Brain microvascular endothelial cell (primary cell): ENCODE results near the gene PAK6.

Experiments
- DNase-seq: peaks from one replicate; pipeline ENCODE4 v3.0.0-alpha.2; 2020
- H3K27ac ChIP-seq: fragments of 250-450 bp; sonication (Bioruptor Pico); 2 replicates; pipeline ENCODE4 v1.5.1; 2020; ENCODE audit warnings: mild to moderate bottlenecking, moderate library complexity
- H3K27me3 ChIP-seq: fragments of 250-450 bp; sonication (Bioruptor Pico); replicated peaks from 2 replicates; pipeline ENCODE4 v1.5.1; 2020; ENCODE audit warnings: mild to moderate bottlenecking
- H3K36me3 ChIP-seq: fragments of 250-450 bp; sonication (Bioruptor Pico); replicated peaks from 2 replicates; pipeline ENCODE4 v1.5.1; 2020; ENCODE audit warnings: mild to moderate bottlenecking
- H3K4me3 ChIP-seq: 2 replicates; pipeline ENCODE4 v1.5.1; 2011; ENCODE audit warnings: low read depth, mild to moderate bottlenecking, control low read depth, low read length, moderate library complexity
- in situ Hi-C: cut with HindIII; loops from 2 replicates; pipeline ENCODE4 v1.10.0; 2017; ENCODE audit warnings: low sequenced_read_pairs, low pct_ligation_motif_present
- TF ChIP-seq, protein P1 (sequence below): IDR thresholded peaks from 2 replicates; pipeline ENCODE4 v1.5.1; 2011; ENCODE audit warnings: low read depth, mild to moderate bottlenecking, moderate library complexity, low read length, control low read depth, inconsistent platforms; ENCODE audit errors: missing control alignments

PAK6 gene

DNA sequence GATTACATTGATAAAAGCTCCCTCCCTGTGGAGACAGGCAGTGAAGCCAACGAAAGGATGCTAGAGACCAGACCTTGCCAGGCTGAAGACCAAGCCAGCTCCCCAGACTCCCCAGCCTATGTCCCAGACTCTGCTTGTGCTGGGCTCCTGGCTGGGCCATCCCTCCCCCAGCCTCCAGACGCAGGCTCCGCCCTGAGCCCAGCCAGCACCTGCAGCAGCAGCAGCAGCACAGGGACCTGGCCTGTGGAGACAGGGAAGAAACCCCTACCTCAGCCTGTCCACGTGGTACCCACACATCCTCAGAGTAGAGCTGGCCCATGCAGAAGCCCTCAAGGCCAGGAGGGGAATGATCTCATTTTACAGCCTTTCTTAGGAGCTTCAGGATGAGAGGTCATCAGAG is 30.7 kb downstream of the PAK6 start:
- Histone ChIP-seq H3K27me3 (no peaks in the 10 kb centered on the region), H3K36me3 (no peaks in the 10 kb centered on the region), H3K4me3 (no peak overlapping the region), H3K27ac (no peak overlapping the region)
- TF ChIP-seq, protein P1, sequence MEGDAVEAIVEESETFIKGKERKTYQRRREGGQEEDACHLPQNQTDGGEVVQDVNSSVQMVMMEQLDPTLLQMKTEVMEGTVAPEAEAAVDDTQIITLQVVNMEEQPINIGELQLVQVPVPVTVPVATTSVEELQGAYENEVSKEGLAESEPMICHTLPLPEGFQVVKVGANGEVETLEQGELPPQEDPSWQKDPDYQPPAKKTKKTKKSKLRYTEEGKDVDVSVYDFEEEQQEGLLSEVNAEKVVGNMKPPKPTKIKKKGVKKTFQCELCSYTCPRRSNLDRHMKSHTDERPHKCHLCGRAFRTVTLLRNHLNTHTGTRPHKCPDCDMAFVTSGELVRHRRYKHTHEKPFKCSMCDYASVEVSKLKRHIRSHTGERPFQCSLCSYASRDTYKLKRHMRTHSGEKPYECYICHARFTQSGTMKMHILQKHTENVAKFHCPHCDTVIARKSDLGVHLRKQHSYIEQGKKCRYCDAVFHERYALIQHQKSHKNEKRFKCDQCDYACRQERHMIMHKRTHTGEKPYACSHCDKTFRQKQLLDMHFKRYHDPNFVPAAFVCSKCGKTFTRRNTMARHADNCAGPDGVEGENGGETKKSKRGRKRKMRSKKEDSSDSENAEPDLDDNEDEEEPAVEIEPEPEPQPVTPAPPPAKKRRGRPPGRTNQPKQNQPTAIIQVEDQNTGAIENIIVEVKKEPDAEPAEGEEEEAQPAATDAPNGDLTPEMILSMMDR, result no peak
- no peak for DNase-seq
- in situ Hi-C loops, result loop anchor here (5.0 kb wide), 1 partner anchor 42 kb away; no protein-coding TSS in a partner anchor

DNA sequence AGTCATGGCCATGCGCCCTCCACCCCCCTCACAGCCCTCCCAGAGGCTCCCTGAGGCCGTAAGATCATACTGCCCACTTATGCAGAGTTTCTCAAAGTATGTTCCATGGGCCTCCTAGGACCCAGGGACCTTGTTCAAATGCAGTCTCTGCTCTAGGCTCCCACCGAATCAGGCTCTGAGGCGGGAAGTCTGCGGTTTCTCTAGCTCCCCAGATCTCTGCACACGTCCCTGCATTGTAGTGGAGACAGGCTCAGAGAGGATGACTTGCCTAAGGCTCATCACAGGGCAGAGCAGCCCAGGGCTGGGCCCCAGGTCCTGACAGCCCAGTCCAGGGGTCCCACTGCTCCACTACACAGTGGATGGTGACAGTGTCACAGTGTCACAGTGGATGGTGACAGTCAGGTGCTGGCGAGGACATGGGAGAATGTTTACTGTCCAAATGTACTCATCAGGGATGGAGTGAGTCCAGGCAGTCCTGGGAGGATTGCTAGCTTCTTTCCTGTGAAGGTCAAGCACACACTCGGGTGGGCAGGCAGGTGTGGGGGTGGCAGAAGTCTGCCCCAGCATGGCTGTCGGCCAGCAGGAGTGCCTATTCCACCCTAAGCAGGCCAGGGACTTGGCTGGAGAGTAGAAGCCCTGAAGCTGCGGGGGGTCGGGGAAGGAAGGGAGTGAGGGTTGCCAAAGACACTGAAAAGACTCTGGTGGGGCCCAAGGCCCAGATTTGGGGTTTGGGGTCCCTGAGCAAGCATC is 31.6 kb downstream of the PAK6 start:
- TF ChIP-seq, protein P1, result no peak
- in situ Hi-C loops, result loop anchor here (5.0 kb wide), 1 partner anchor 43 kb away; no protein-coding TSS in a partner anchor
- Histone ChIP-seq H3K27ac (no peak overlapping the region), H3K27me3 (no peaks in the 10 kb centered on the region), H3K4me3 (no peak overlapping the region), H3K36me3 (no peaks in the 10 kb centered on the region)
- DNase-seq, result no peak

DNA sequence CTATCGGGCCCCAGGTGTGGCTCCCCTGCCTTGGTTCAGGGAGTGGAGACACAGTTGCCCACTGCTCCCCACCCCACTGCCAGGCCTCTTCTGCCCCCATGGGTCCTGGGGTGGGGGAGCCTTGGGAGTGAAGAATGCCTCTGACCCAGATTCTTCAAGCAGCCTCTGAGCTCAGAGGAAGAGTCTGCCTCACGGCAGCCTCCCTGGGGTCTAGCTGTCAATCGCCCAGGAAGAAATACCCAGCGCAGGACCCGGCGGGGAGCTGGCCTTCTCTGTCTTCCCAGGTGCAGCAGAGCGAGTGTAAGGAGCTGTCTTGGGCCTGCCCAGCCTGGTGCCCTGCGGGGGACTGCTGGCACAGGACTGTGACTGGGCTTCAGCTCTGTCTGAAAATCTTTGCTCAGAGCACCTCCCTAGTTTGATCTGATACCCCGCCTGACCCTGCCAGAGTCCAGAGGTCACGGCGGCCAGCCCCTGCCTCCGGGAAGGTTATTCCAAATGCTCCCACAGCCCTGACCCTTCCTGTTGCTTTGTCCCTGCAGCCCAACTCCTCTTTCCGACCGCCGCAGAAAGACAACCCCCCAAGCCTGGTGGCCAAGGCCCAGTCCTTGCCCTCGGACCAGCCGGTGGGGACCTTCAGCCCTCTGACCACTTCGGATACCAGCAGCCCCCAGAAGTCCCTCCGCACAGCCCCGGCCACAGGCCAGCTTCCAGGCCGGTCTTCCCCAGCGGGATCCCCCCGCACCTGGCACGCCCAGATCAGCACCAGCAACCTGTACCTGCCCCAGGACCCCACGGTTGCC is 33.0 kb downstream of the PAK6 start:
- Histone ChIP-seq H3K36me3 (no peaks in the 10 kb centered on the region), H3K4me3 (no peak overlapping the region), H3K27me3 (no peaks in the 10 kb centered on the region), H3K27ac (no peak overlapping the region)
- TF ChIP-seq, protein P1, result no peak
- no peak for DNase-seq
- in situ Hi-C loops, result loop anchor here (5.0 kb wide), 1 partner anchor 45 kb away; no protein-coding TSS in a partner anchor

DNA sequence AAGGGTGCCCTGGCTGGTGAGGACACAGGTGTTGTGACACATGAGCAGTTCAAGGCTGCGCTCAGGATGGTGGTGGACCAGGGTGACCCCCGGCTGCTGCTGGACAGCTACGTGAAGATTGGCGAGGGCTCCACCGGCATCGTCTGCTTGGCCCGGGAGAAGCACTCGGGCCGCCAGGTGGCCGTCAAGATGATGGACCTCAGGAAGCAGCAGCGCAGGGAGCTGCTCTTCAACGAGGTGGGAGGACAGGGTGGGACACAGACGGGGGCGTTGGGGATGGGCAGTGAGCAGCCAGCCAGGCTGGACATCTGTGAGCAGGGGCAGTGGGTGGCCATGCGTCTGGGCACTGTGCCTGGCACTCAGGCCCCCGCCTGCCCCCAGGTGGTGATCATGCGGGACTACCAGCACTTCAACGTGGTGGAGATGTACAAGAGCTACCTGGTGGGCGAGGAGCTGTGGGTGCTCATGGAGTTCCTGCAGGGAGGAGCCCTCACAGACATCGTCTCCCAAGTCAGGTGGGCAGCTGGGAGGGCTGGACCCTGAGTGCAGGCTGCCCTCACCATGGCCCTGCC is 33.7 kb downstream of the PAK6 start:
- Histone ChIP-seq H3K27ac (no peak overlapping the region), H3K4me3 (no peak overlapping the region), H3K27me3 (no peaks in the 10 kb centered on the region), H3K36me3 (no peaks in the 10 kb centered on the region)
- no peak for DNase-seq
- TF ChIP-seq, protein P1, result peak; percentile 52
- in situ Hi-C loops, result loop anchor here (5.0 kb wide), 1 partner anchor 45 kb away; no protein-coding TSS in a partner anchor

DNA sequence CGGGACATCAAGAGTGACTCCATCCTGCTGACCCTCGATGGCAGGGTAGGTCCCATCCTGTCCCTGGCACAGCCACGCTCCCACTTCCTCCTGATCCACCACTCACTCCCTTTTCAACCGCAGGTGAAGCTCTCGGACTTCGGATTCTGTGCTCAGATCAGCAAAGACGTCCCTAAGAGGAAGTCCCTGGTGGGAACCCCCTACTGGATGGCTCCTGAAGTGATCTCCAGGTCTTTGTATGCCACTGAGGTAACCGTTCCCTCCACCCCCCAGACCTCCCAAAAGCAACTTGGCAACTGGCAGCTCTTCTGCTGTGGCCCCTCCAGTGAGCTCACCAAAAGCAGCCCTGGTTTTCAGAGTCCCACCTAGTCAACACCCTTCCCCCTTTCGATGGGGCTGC is 34.6 kb downstream of the PAK6 start:
- no peak overlapping the region for H3K27ac ChIP-seq
- in situ Hi-C loops, result loop anchor here (5.0 kb wide), 1 partner anchor 46 kb away; no protein-coding TSS in a partner anchor
- no peaks in the 10 kb centered on the region for H3K27me3 ChIP-seq
- no peak overlapping the region for H3K4me3 ChIP-seq
- H3K36me3 ChIP-seq, result no peaks in the 10 kb centered on the region
- TF ChIP-seq, protein P1, result peak; percentile 16
- no peak for DNase-seq
